Activated naive CD8-positive, alpha-beta T cell treated with anti-CD3 and anti-CD28 coated beads for 36 hours (primary cell): ENCODE measurements around the gene FLVCR2. TPM values are rescaled to one million over a fixed set of nuclear protein-coding genes. Genes with fewer than 3 reads are reported as not detected.

Experiments
- DNase-seq: peaks from one replicate; pipeline ENCODE4 v3.0.0; 2021
- H3K27ac Mint-ChIP-seq: one replicate; pipeline ENCODE4 v1.8.0; 2022; ENCODE audit warnings: mild to moderate bottlenecking, moderate library complexity, mixed read lengths
- H3K27me3 Mint-ChIP-seq: one replicate; pipeline ENCODE4 v1.8.0; 2022; ENCODE audit warnings: mild to moderate bottlenecking, mixed read lengths
- H3K36me3 Mint-ChIP-seq: one replicate; pipeline ENCODE4 v1.8.0; 2021; ENCODE audit warnings: mild to moderate bottlenecking, mixed read lengths
- H3K4me1 Mint-ChIP-seq: one replicate; pipeline ENCODE4 v1.8.0; 2021; ENCODE audit warnings: mixed read lengths
- H3K4me3 Mint-ChIP-seq: one replicate; pipeline ENCODE4 v1.8.0; 2022; ENCODE audit warnings: mild to moderate bottlenecking, moderate library complexity, mixed read lengths
- H3K9me3 Mint-ChIP-seq: one replicate; pipeline ENCODE4 v1.8.0; 2022; ENCODE audit warnings: mixed read lengths
- total RNA-seq, 2 experiments: library from RNA; stranded (reverse); gene quantifications; one replicate each; pipeline ENCODE4 v1.2.3, GENCODE V29; 2021

FLVCR2 gene, protein sequence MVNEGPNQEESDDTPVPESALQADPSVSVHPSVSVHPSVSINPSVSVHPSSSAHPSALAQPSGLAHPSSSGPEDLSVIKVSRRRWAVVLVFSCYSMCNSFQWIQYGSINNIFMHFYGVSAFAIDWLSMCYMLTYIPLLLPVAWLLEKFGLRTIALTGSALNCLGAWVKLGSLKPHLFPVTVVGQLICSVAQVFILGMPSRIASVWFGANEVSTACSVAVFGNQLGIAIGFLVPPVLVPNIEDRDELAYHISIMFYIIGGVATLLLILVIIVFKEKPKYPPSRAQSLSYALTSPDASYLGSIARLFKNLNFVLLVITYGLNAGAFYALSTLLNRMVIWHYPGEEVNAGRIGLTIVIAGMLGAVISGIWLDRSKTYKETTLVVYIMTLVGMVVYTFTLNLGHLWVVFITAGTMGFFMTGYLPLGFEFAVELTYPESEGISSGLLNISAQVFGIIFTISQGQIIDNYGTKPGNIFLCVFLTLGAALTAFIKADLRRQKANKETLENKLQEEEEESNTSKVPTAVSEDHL
- under 1 TPM; 0.64 to 0.78 TPM for total RNA-seq

DNA sequence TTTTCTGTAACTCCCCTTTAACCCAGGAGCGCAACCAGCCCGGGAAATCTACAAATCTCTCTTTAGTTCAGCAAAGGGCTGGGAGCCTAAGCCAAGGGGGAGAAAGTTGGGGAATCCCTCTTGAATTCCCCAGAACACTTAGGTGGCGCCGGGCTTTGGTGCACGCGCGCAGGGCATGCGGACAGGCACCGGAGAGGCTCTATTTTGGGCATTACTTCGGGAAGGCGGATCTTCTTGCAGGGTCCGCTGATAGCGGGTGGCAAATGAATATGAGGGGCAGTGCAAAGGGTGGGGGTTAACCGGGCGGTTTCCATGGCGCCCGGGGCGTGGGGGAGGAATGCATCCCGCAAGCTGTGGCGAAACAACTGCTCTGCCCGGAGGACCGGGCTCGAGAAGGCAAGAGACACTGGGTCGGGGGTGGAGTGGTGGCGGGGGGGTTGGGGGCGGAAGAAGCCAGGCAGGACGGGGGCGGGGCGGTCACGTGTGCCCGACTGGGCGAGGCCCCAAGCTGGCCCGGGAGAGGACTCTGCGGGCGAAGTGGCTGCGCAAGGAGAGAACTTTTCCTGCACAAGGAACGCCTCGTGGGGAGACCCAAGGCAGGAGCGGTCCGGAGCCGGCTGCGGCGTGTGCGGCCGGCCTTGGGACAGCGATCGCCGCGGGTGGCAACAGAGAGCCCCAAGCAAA is at the start of gene FLVCR2:
Gene FLVCR2 (plus strand): TSS at position 519 of the 684 bp plus-strand sequence. CDS start 353 bp downstream, outside the sequence.
- H3K4me1 Mint-ChIP-seq, result peaks cover 13% of the 10 kb centered on the region
- DNase-seq, result peak; percentile 46
- no peaks in the 10 kb centered on the region for H3K9me3 Mint-ChIP-seq
- H3K36me3 Mint-ChIP-seq, result no peaks in the 10 kb centered on the region
- H3K27ac Mint-ChIP-seq, result peak within 1 kb of the TSS; percentile 22
- no peaks in the 10 kb centered on the region for H3K27me3 Mint-ChIP-seq
- H3K4me3 Mint-ChIP-seq, result peak within 1 kb of the TSS; percentile 76

DNA sequence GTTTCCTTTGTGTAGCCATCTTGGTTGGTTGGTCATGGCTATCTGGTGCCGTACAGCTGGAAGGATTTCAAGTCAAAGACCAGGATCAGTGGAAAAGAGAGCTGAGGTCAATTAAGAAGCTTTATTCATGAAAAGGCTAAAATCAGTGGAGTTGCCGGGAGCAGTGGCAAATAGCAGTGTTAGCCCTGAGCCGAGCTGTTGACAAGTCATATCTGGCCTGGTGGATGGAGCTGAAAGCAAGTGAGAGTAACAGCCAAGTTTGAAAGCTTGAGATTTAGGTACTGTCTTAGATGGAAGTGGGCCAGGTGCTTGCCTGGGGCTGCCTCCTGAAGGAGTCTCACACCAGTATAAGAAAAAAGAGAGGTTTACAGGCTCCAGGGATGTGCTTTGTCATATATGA is 47.2 kb upstream of the FLVCR2 start:
- no peaks in the 10 kb centered on the region for H3K9me3 Mint-ChIP-seq
- no peak overlapping the region for H3K4me3 Mint-ChIP-seq
- peaks cover 64% of the 10 kb centered on the region for H3K36me3 Mint-ChIP-seq
- peaks cover 40% of the 10 kb centered on the region for H3K4me1 Mint-ChIP-seq
- no peak for DNase-seq
- no peaks in the 10 kb centered on the region for H3K27me3 Mint-ChIP-seq
- H3K27ac Mint-ChIP-seq, result no peak overlapping the region

DNA sequence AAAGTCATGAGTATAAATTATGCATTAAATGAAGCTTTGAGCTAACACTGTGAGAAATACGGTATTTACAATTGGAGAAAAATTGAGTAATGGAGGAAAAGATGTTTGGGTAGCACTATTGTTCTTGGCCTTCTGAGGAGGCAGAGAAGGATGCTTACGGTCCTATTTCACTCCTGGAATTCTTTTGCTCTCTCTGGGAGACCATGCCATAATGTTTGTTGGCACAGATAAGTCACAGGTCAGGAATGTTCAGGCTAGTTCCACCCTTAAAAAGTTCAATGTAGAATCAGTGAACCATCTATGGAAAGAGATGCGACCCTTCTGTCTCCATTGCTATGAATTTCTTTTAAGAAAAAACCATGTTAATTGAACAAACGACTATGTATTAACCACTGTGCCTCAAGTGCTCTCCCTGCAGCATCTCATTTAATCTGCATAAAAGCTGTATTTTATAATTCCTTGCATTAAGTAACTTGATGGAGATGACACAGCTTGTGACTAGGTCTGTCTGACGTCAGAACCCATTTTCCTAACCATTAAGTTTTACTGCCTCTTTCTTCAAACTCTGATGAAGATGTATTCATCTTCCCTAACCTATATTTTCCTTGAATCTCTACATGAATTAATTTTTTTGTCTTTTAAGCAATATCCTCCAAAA is 46.6 kb upstream of the FLVCR2 start:
- H3K27me3 Mint-ChIP-seq, result no peaks in the 10 kb centered on the region
- no peaks in the 10 kb centered on the region for H3K9me3 Mint-ChIP-seq
- H3K36me3 Mint-ChIP-seq, result peaks cover 60% of the 10 kb centered on the region
- H3K4me1 Mint-ChIP-seq, result peaks cover 35% of the 10 kb centered on the region
- H3K4me3 Mint-ChIP-seq, result no peak overlapping the region
- DNase-seq, result no peak
- H3K27ac Mint-ChIP-seq, result no peak overlapping the region

DNA sequence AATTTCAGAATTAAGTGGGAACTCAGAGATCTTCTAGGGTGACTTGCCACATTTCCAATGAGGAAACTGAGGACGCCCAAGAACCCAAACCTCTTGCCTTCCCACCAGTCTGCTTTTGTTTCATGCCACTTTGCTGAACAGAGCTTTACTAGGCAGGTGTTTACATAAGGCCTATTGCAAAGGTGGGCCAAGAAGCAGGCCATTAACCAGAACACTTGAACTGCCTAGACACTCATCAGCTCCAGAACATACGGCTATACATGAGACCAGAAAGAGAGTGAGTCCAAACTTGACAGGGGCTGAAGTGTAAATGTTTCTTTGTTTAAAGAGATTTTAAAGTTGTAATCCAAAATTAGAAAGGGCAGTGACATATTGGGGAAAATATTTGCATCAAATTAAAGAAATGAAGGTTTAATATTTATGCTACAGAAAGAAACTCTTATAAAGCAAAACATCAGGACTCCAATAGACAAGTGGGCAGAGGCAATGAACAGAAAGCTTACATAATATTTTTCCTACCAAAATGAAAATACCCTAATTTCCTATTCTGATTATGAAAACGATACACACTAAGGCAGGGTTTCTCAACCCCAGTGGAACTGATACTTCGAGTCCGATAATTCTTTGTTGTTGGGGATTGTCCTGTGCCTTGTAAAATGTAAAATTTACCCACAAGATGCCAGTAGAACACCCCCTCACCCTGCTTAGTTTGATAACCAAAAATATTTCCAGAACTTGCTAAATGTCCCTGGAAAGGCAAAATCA is 44.4 kb upstream of the FLVCR2 start:
- no peak for DNase-seq
- Mint-ChIP-seq H3K27me3 (no peaks in the 10 kb centered on the region), H3K36me3 (peaks cover 53% of the 10 kb centered on the region), H3K4me1 (peaks cover 37% of the 10 kb centered on the region), H3K9me3 (no peaks in the 10 kb centered on the region), H3K4me3 (no peak overlapping the region), H3K27ac (peak overlapping the region; percentile 60)

DNA sequence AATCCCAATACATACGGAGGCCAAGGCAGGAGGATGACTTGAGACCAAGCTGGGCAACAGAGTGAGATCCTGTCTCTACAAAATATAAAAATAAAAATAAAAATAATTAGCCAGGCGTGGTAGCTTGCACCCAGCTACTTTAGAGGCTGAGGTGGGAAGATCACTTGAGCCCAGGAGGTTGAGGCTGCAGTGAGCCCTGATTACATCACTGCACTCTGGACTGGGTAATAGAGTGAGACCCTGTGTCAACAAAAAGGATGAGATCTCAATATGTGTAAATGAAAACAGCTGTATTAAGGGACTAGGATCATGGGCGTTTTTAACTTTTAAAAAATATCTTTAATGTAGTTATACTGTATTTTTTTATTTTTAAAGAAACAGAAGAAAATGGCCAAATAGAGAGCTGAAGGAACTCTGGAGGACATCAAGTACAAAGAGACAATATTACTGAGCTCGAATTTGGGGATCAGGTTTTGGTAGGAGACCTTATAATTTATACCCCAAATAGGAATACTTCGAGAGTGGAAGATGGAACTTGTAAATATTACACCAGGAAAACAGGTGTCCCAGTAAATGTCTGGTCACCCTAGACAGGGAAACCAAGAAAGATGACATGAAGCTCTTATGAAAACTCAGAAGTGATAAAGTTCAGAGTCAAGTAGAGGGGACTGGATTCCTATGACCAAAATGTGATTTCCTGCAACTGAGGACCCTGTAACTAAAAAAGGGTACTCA is 43.1 kb upstream of the FLVCR2 start:
- Mint-ChIP-seq H3K27me3 (no peaks in the 10 kb centered on the region), H3K36me3 (peaks cover 55% of the 10 kb centered on the region), H3K9me3 (no peaks in the 10 kb centered on the region), H3K27ac (no peak overlapping the region), H3K4me1 (peaks cover 50% of the 10 kb centered on the region), H3K4me3 (no peak overlapping the region)
- no peak for DNase-seq

DNA sequence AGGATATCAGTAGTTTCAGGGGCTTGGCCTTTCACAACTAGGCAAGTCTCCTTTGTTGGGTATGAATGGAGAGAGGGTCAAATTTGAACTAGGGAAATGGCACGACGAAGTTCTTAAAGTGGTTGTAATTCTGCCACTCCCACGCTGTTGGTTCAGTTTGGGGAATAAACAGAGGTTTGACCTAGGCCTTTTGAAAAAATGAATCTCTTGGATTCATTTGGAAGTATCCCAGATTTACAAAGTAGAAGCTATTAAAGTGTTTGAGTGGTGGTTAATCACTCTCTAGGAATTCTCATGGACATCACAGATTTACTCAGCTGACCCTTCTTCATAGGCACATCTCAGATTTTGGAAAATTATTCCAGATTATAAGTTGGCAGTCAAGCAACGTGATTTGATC is 41.3 kb upstream of the FLVCR2 start:
- DNase-seq, result no peak
- H3K36me3 Mint-ChIP-seq, result peaks cover 57% of the 10 kb centered on the region
- H3K9me3 Mint-ChIP-seq, result no peaks in the 10 kb centered on the region
- no peaks in the 10 kb centered on the region for H3K27me3 Mint-ChIP-seq
- H3K27ac Mint-ChIP-seq, result no peak overlapping the region
- peaks cover 57% of the 10 kb centered on the region for H3K4me1 Mint-ChIP-seq
- no peak overlapping the region for H3K4me3 Mint-ChIP-seq

DNA sequence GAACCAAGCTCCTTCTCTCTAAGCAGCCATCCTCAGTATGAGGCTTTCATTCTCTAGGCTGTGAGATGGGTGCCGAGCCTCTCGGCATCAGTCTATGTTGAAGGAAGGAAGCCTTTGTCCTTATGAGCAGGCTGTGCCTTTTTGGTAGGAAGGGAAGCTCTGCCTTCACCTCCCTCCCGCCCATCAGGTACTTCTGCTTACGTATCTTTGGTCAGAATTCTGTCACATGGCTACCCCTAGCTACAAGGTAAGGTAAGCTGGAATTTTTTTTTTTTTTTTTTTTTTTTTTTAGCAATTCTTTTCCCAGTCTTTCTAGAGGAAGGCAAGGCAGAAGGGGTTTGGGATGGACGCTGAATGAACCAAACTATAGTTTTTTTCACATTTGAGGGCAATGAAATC is 39.3 kb upstream of the FLVCR2 start:
- peaks cover 67% of the 10 kb centered on the region for H3K4me1 Mint-ChIP-seq
- DNase-seq, result no peak
- H3K4me3 Mint-ChIP-seq, result no peak overlapping the region
- peaks cover 42% of the 10 kb centered on the region for H3K36me3 Mint-ChIP-seq
- no peaks in the 10 kb centered on the region for H3K9me3 Mint-ChIP-seq
- H3K27me3 Mint-ChIP-seq, result no peaks in the 10 kb centered on the region
- H3K27ac Mint-ChIP-seq, result peak overlapping the region; percentile 92

DNA sequence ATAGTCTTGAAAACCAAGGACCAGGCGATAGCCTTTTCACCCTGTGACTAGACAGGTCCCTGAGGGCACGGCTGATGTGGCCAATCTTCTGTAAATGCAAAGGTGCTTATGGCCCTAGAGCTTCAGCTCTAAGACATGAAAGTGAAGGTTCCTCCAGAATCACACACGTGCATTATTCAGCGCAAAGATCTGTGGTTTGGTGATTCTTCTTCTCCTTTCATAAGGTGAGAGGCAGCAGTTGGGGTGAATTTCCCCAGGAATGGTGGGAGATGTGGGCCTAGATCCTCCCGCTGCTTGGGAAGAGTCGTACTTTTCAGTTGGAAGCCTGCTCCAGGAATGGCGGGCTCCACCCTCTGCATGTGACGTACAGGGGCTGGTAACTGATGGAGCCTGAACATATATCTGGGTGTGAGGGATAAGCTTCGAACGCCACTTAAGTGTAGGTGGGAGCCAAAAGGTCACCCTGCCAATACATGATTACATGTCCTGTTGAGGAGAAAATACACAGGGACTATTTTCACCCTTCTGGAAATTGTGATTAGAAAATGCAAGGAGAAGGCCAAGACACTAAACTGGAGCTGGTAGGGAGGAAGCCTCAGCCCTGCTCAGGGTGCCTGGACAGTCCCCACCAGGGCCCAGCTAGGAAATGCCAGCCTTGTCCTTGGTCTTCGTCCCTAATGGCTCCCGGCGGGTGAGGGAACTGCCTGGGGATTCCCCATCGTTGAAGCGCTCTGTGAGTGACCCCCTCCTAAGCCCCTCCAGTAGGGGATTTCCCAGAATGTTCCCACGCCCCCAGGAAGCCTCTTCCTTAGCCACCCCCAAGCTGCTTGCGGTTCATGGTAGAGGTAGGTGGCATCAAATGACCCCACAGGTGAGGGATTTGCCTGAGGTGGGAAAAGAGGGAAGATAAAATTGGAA is 38.6 kb upstream of the FLVCR2 start:
- Mint-ChIP-seq H3K27ac (peak overlapping the region; percentile 92), H3K4me3 (peak overlapping the region; percentile 48), H3K4me1 (peaks cover 67% of the 10 kb centered on the region), H3K36me3 (peaks cover 45% of the 10 kb centered on the region), H3K9me3 (no peaks in the 10 kb centered on the region), H3K27me3 (no peaks in the 10 kb centered on the region)
- DNase-seq, result peak; percentile 44

DNA sequence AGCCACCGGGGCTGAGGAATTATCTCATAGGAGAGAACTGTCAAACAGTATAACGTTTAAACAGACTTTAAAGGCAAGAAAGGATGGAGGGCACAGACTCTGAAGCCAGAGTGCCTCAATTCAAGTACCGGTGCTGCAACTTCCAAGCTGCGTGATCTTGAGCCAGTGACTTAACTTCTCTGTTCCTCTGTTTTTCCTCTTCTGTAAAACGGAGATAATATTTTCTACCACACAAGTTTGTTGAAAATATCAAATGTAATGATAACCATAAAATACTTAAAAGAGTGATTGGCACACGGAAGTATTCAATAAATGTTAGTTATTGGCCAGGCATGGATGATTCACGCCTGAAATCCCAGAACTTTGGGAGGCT is 38.0 kb upstream of the FLVCR2 start:
- peaks cover 46% of the 10 kb centered on the region for H3K36me3 Mint-ChIP-seq
- peak overlapping the region; percentile 92 for H3K27ac Mint-ChIP-seq
- no peaks in the 10 kb centered on the region for H3K9me3 Mint-ChIP-seq
- peak overlapping the region; percentile 48 for H3K4me3 Mint-ChIP-seq
- DNase-seq, result no peak
- H3K4me1 Mint-ChIP-seq, result peaks cover 67% of the 10 kb centered on the region
- no peaks in the 10 kb centered on the region for H3K27me3 Mint-ChIP-seq

DNA sequence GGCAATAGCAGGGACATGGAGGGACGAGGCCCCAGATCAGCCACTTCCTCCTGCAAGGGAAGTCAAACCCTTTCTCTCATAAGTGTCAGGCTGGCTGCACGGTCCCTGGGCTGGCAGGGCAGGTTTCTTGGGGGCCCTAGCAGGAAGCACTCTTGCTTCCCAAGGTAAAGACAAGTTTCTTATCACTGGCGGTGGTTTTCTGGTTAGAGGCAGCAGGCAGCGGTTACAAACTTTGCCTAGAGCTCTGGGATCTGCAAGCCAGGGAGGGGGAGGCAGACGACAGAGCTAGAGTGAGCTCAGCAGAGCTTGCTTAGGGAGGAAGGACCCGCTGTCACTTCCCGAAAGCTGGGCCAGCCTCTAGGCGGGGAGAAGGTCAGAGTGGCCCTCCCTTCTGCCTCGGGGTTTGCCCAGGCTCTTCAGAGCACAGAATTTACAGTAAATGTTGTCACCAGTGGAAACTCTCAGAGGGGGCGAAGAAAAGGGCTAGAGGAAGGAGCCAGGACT is 35.8 kb upstream of the FLVCR2 start:
- DNase-seq, result peak; percentile 85
- peaks cover 59% of the 10 kb centered on the region for H3K4me1 Mint-ChIP-seq
- H3K27ac Mint-ChIP-seq, result peak overlapping the region; percentile 98
- H3K4me3 Mint-ChIP-seq, result peak overlapping the region; percentile 61
- H3K27me3 Mint-ChIP-seq, result no peaks in the 10 kb centered on the region
- H3K9me3 Mint-ChIP-seq, result no peaks in the 10 kb centered on the region
- peaks cover 44% of the 10 kb centered on the region for H3K36me3 Mint-ChIP-seq

DNA sequence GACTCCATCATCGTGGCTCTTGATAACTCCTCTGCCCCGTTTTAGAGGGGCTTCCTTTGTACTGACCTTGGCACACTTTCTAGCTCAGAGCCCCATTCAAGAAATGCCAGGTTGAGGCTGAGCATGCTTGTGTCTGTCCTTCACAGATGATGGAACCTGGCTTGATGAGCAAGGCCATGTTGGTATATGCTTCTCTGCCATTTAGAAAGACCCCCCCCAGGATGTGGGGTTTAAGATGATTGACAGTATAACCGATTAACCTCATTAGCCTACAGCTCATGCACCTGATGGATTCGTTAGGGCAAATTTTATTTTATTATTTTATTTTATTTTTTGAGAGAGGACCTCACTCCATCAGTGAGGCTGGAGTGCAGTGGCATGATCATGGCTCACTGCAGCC is 35.2 kb upstream of the FLVCR2 start:
- no peak for DNase-seq
- peaks cover 58% of the 10 kb centered on the region for H3K4me1 Mint-ChIP-seq
- H3K27ac Mint-ChIP-seq, result peak overlapping the region; percentile 98
- H3K36me3 Mint-ChIP-seq, result peaks cover 43% of the 10 kb centered on the region
- no peaks in the 10 kb centered on the region for H3K27me3 Mint-ChIP-seq
- H3K4me3 Mint-ChIP-seq, result peak overlapping the region; percentile 61
- H3K9me3 Mint-ChIP-seq, result no peaks in the 10 kb centered on the region

DNA sequence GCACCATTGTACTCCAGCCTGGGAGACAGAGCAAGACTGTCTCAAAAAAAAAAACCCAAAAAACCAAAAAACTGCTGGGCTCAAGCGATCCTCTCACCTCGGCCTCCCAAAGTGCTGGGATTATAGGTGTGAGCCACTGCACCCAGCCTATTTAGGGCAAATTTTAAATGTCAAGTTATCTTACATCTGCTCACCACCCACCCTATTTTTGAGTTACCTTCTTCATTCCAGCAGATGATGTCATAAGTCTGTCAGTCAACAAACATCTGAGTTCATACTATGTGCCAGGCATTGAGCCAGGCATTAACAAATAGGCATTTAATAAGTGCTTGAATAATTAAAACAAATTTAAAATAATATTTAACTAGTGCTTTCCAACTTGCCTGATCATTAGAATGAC is 34.6 kb upstream of the FLVCR2 start:
- no peaks in the 10 kb centered on the region for H3K27me3 Mint-ChIP-seq
- H3K4me3 Mint-ChIP-seq, result no peak overlapping the region
- no peaks in the 10 kb centered on the region for H3K9me3 Mint-ChIP-seq
- peaks cover 55% of the 10 kb centered on the region for H3K4me1 Mint-ChIP-seq
- H3K36me3 Mint-ChIP-seq, result peaks cover 40% of the 10 kb centered on the region
- peak overlapping the region; percentile 98 for H3K27ac Mint-ChIP-seq
- no peak for DNase-seq

DNA sequence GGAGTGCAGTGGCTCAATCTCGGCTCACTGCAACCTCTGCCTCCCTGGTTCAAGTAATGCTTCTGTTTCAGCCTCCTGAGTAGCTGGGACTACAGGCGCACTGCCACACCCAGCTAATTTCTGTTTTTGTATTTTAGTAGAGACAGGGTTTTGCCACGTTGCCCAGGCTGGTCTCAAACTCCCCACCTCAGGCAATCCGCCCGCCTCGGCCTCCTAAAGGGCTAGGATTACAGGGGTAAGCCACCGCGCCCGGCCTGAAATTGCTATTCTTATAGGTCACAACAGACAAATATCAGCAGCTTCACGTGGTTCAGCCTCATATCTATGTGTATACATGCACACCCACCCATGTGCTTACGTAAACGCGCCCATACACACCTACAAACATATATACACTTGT is 32.5 kb upstream of the FLVCR2 start:
- peaks cover 39% of the 10 kb centered on the region for H3K4me1 Mint-ChIP-seq
- no peak overlapping the region for H3K27ac Mint-ChIP-seq
- no peak overlapping the region for H3K4me3 Mint-ChIP-seq

More for the DNA sequence above, 32.5 kb upstream of the FLVCR2 start:
- Mint-ChIP-seq H3K9me3 (no peaks in the 10 kb centered on the region), H3K27me3 (no peaks in the 10 kb centered on the region), H3K36me3 (peaks cover 24% of the 10 kb centered on the region)
- no peak for DNase-seq
